ENCODE measurements around the gene PHC2. TPM values are rescaled to one million over a fixed set of nuclear protein-coding genes. Genes with fewer than 3 reads are reported as not detected.

The PHC2 gene
- polyA plus RNA-seq, 1 donor (not counting 4 experiments of a cell fraction or from before 2014, with no cell fraction given) = 51.7 TPM

GRCh38 chr1:33468967-33469366 lies 38.1 kb upstream of the PHC2 start:
- DNase-seq (ENCODE audit: low read depth, low spot score) = no peak
- dilution Hi-C loops (cut with MboI; ENCODE audit: extremely low pct_ligation_motif_present, low sequenced_read_pairs) = no loop called here
- Histone ChIP-seq H3K4me2 (ENCODE audit: control insufficient read depth, extremely low read depth, insufficient read depth, low read depth, low read length) (no peak overlapping the region), H3K27me3 (ENCODE audit: control insufficient read depth, extremely low read depth, insufficient read depth, low read length) (no peaks in the 10 kb centered on the region), H3K79me2 (ENCODE audit: control insufficient read depth, insufficient read depth, low read length) (peaks cover 9% of the 10 kb centered on the region), H3K4me3 (ENCODE audit: control insufficient read depth in 2 of 3, extremely low read depth in 1 of 3, insufficient read depth in 2 of 3, low read depth in 1 of 3, low read length in 3 of 3) (no peak overlapping the region), H3K27ac (ENCODE audit: control insufficient read depth, insufficient read depth, low read length) (no peak overlapping the region), H3K36me3 (ENCODE audit: control insufficient read depth in 2 of 2, extremely low read depth in 1 of 2, insufficient read depth in 2 of 2, low read length in 2 of 2) (peaks cover 0 to 1% of the 10 kb centered on the region in 2 experiments), H3K9ac (ENCODE audit: control insufficient read depth, extremely low read depth, insufficient read depth, low read length) (no peak overlapping the region), H2AFZ (ENCODE audit: control insufficient read depth, low read length) (no peak overlapping the region), H3K9me3 (ENCODE audit: control insufficient read depth, low read depth, low read length) (no peaks in the 10 kb centered on the region), H3K9me1 (ENCODE audit: control insufficient read depth, extremely low read depth, insufficient read depth, low read length) (no peaks in the 10 kb centered on the region), H3K4me1 (ENCODE audit: control insufficient read depth, extremely low read depth, insufficient read depth, low read length) (peaks cover 22% of the 10 kb centered on the region), H4K20me1 (ENCODE audit: control insufficient read depth, extremely low read depth, insufficient read depth, low read length) (no peaks in the 10 kb centered on the region)
- FAIRE-seq = no peak
- TF ChIP-seq EZH2 (IDR thresholded peaks at IDR 0.05; ENCODE audit: low read length) (no peak), CTCF (optimal IDR thresholded peaks at IDR 0.05 in 1 of 3, IDR thresholded peaks at IDR 0.05 in 1 of 3, conservative IDR thresholded peaks at IDR 0.05 in 1 of 3; ENCODE audit: extremely low read depth in 1 of 3, insufficient read depth in 2 of 3, low read length in 3 of 3) (no peak)

GRCh38 chr1:33468531-33468930 lies 37.6 kb upstream of the PHC2 start:
- dilution Hi-C loops (cut with MboI; ENCODE audit: extremely low pct_ligation_motif_present, low sequenced_read_pairs) = no loop called here
- peaks cover 8% of the 10 kb centered on the region for H3K79me2 ChIP-seq (ENCODE audit: control insufficient read depth, insufficient read depth, low read length)
- H4K20me1 ChIP-seq (ENCODE audit: control insufficient read depth, extremely low read depth, insufficient read depth, low read length) = no peaks in the 10 kb centered on the region
- no peak overlapping the region for H2AFZ ChIP-seq (ENCODE audit: control insufficient read depth, low read length)
- H3K27ac ChIP-seq (ENCODE audit: control insufficient read depth, insufficient read depth, low read length) = no peak overlapping the region
- H3K27me3 ChIP-seq (ENCODE audit: control insufficient read depth, extremely low read depth, insufficient read depth, low read length) = no peaks in the 10 kb centered on the region
- H3K36me3 ChIP-seq (ENCODE audit: control insufficient read depth in 2 of 2, extremely low read depth in 1 of 2, insufficient read depth in 2 of 2, low read length in 2 of 2) = no peaks in the 10 kb centered on the region
- H3K4me1 ChIP-seq (ENCODE audit: control insufficient read depth, extremely low read depth, insufficient read depth, low read length) = peaks cover 22% of the 10 kb centered on the region
- DNase-seq (ENCODE audit: low read depth, low spot score) (no peak), FAIRE-seq (no peak)
- no peaks in the 10 kb centered on the region for H3K9me1 ChIP-seq (ENCODE audit: control insufficient read depth, extremely low read depth, insufficient read depth, low read length)
- H3K9me3 ChIP-seq (ENCODE audit: control insufficient read depth, low read depth, low read length) = no peaks in the 10 kb centered on the region
- no peak for TF ChIP-seq EZH2 (IDR thresholded peaks at IDR 0.05; ENCODE audit: low read length)
- TF ChIP-seq CTCF (optimal IDR thresholded peaks at IDR 0.05 in 1 of 3, IDR thresholded peaks at IDR 0.05 in 1 of 3, conservative IDR thresholded peaks at IDR 0.05 in 1 of 3; ENCODE audit: extremely low read depth in 1 of 3, insufficient read depth in 2 of 3, low read length in 3 of 3) = no peak
- no peak overlapping the region for H3K4me2 ChIP-seq (ENCODE audit: control insufficient read depth, extremely low read depth, insufficient read depth, low read depth, low read length)
- no peak overlapping the region for H3K9ac ChIP-seq (ENCODE audit: control insufficient read depth, extremely low read depth, insufficient read depth, low read length)
- no peak overlapping the region for H3K4me3 ChIP-seq (ENCODE audit: control insufficient read depth in 2 of 3, extremely low read depth in 1 of 3, insufficient read depth in 2 of 3, low read depth in 1 of 3, low read length in 3 of 3)
